ENCODE measurements around the gene MED13L.

Gene MED13L

GRCh38 chr12:115956659-115957058 lies 320.8 kb downstream of the MED13L start:
- Mint-ChIP-seq H3K9me3 (no peaks in the 10 kb centered on the region), H3K27me3 (ENCODE audit: low read depth, poor library complexity) (no peaks in the 10 kb centered on the region), H3K4me3 (no peak overlapping the region), H3K27ac (no peak overlapping the region), H3K4me1 (peaks cover 17% of the 10 kb centered on the region), H3K36me3 (ENCODE audit: low read depth) (peaks cover 24% of the 10 kb centered on the region)
- DNase-seq: no peak
- no peak for TF ChIP-seq CTCF (IDR thresholded peaks at IDR 0.05)

GRCh38 chr12:115956236-115956635 lies 321.3 kb downstream of the MED13L start:
- H3K4me3 Mint-ChIP-seq: no peak overlapping the region
- H3K4me1 Mint-ChIP-seq: peaks cover 17% of the 10 kb centered on the region
- no peaks in the 10 kb centered on the region for H3K9me3 Mint-ChIP-seq
- no peak for DNase-seq
- H3K27ac Mint-ChIP-seq: no peak overlapping the region
- H3K36me3 Mint-ChIP-seq (ENCODE audit: low read depth): peaks cover 23% of the 10 kb centered on the region
- H3K27me3 Mint-ChIP-seq (ENCODE audit: low read depth, poor library complexity): no peaks in the 10 kb centered on the region
- TF ChIP-seq CTCF (IDR thresholded peaks at IDR 0.05): no peak

- Mint-ChIP-seq H3K4me1 (peaks cover 13% of the 10 kb centered on the region), H3K9me3 (no peaks in the 10 kb centered on the region), H3K4me3 (no peak overlapping the region), H3K36me3 (ENCODE audit: low read depth) (peaks cover 32% of the 10 kb centered on the region), H3K27ac (no peak overlapping the region), H3K27me3 (ENCODE audit: low read depth, poor library complexity) (no peaks in the 10 kb centered on the region)
- DNase-seq: no peak
- TF ChIP-seq CTCF (IDR thresholded peaks at IDR 0.05): no peak
Measured at GRCh38 chr12:115953450-115953849, 324.0 kb downstream of the MED13L start.

GRCh38 chr12:115953031-115953430 lies 324.5 kb downstream of the MED13L start:
- TF ChIP-seq CTCF (IDR thresholded peaks at IDR 0.05): no peak
- no peaks in the 10 kb centered on the region for H3K9me3 Mint-ChIP-seq
- no peak for DNase-seq
- no peak overlapping the region for H3K27ac Mint-ChIP-seq
- no peak overlapping the region for H3K4me3 Mint-ChIP-seq
- peaks cover 13% of the 10 kb centered on the region for H3K4me1 Mint-ChIP-seq
- peaks cover 32% of the 10 kb centered on the region for H3K36me3 Mint-ChIP-seq (ENCODE audit: low read depth)
- H3K27me3 Mint-ChIP-seq (ENCODE audit: low read depth, poor library complexity): no peaks in the 10 kb centered on the region

- no peak overlapping the region for H3K4me3 Mint-ChIP-seq
- no peak overlapping the region for H3K27ac Mint-ChIP-seq
- TF ChIP-seq CTCF (IDR thresholded peaks at IDR 0.05): no peak
- peaks cover 28% of the 10 kb centered on the region for H3K36me3 Mint-ChIP-seq (ENCODE audit: low read depth)
- no peaks in the 10 kb centered on the region for H3K9me3 Mint-ChIP-seq
- no peaks in the 10 kb centered on the region for H3K27me3 Mint-ChIP-seq (ENCODE audit: low read depth, poor library complexity)
- DNase-seq: no peak
- peaks cover 27% of the 10 kb centered on the region for H3K4me1 Mint-ChIP-seq
Measured at GRCh38 chr12:115950959-115951358, 326.5 kb downstream of the MED13L start.

- Mint-ChIP-seq H3K4me3 (no peak overlapping the region), H3K27ac (no peak overlapping the region), H3K36me3 (ENCODE audit: low read depth) (peaks cover 28% of the 10 kb centered on the region), H3K27me3 (ENCODE audit: low read depth, poor library complexity) (no peaks in the 10 kb centered on the region), H3K4me1 (peaks cover 40% of the 10 kb centered on the region), H3K9me3 (no peaks in the 10 kb centered on the region)
- no peak for TF ChIP-seq CTCF (IDR thresholded peaks at IDR 0.05)
- no peak for DNase-seq
Measured at GRCh38 chr12:115949675-115950074, 327.8 kb downstream of the MED13L start.

Measured in nephron progenitor cell (in vitro differentiated cells).